ENCODE results near the gene POU6F2. TPM values are rescaled to one million over a fixed set of nuclear protein-coding genes. Genes with fewer than 3 reads are reported as not detected.

Gene POU6F2
- total and polyA plus RNA-seq, 2 donors from 2014 or later: 0.47 TPM; not detected in 1

GRCh38 chr7:39416866-39417265 is 439.2 kb downstream of the POU6F2 start:
- no peaks in the 10 kb centered on the region for H3K27me3 ChIP-seq (ENCODE audit: control insufficient read depth, insufficient read depth, low read length)
- TF ChIP-seq CTCF (IDR thresholded peaks at IDR 0.05; ENCODE audit: borderline replicate concordance, extremely low read depth, insufficient read depth): no peak
- no peaks in the 10 kb centered on the region for H3K36me3 ChIP-seq (ENCODE audit: control insufficient read depth in 2 of 3, insufficient read depth in 3 of 3, low read length in 3 of 3)
- no peak overlapping the region for H3K27ac ChIP-seq (ENCODE audit: low read depth in 2 of 2, low read length in 2 of 2)
- H3K9me3 ChIP-seq (ENCODE audit: control insufficient read depth in 2 of 3, insufficient read depth in 1 of 3, low read length in 3 of 3): no peaks in the 10 kb centered on the region
- DNase-seq (no peak), FAIRE-seq (no peak)
- intact Hi-C loops (cut with DNase I): no loop called here
- no peaks in the 10 kb centered on the region for H3K4me1 ChIP-seq (ENCODE audit: control insufficient read depth in 2 of 3, insufficient read depth in 2 of 3, low read depth in 1 of 3, low read length in 3 of 3)
- no peak overlapping the region for H3K9ac ChIP-seq (ENCODE audit: low read length in 3 of 3)
- H3K4me3 ChIP-seq (ENCODE audit: low read length in 3 of 3): no peak overlapping the region

GRCh38 chr7:39417642-39418041 is 439.9 kb downstream of the POU6F2 start:
- Histone ChIP-seq H3K4me3 (ENCODE audit: low read length in 3 of 3) (no peak overlapping the region), H3K9me3 (ENCODE audit: control insufficient read depth in 2 of 3, insufficient read depth in 1 of 3, low read length in 3 of 3) (no peaks in the 10 kb centered on the region), H3K36me3 (ENCODE audit: control insufficient read depth in 2 of 3, insufficient read depth in 3 of 3, low read length in 3 of 3) (no peaks in the 10 kb centered on the region), H3K27me3 (ENCODE audit: control insufficient read depth, insufficient read depth, low read length) (no peaks in the 10 kb centered on the region), H3K9ac (ENCODE audit: low read length in 3 of 3) (no peak overlapping the region), H3K4me1 (ENCODE audit: control insufficient read depth in 2 of 3, insufficient read depth in 2 of 3, low read depth in 1 of 3, low read length in 3 of 3) (no peaks in the 10 kb centered on the region), H3K27ac (ENCODE audit: low read depth in 2 of 2, low read length in 2 of 2) (no peak overlapping the region)
- FAIRE-seq: no peak
- intact Hi-C loops (cut with DNase I): no loop called here
- no peak for DNase-seq
- TF ChIP-seq CTCF (IDR thresholded peaks at IDR 0.05; ENCODE audit: borderline replicate concordance, extremely low read depth, insufficient read depth): no peak

GRCh38 chr7:39421251-39421650 is 443.5 kb downstream of the POU6F2 start:
- H3K4me1 ChIP-seq (ENCODE audit: control insufficient read depth in 2 of 3, insufficient read depth in 2 of 3, low read depth in 1 of 3, low read length in 3 of 3): no peaks in the 10 kb centered on the region
- H3K27me3 ChIP-seq (ENCODE audit: control insufficient read depth, insufficient read depth, low read length): no peaks in the 10 kb centered on the region
- no peak overlapping the region for H3K27ac ChIP-seq (ENCODE audit: low read depth in 2 of 2, low read length in 2 of 2)
- no peak overlapping the region for H3K4me3 ChIP-seq (ENCODE audit: low read length in 3 of 3)
- FAIRE-seq (no peak), DNase-seq (no peak)
- no peak for TF ChIP-seq CTCF (IDR thresholded peaks at IDR 0.05; ENCODE audit: borderline replicate concordance, extremely low read depth, insufficient read depth)
- H3K9me3 ChIP-seq (ENCODE audit: control insufficient read depth in 2 of 3, insufficient read depth in 1 of 3, low read length in 3 of 3): no peaks in the 10 kb centered on the region
- intact Hi-C loops (cut with DNase I): no loop called here
- no peaks in the 10 kb centered on the region for H3K36me3 ChIP-seq (ENCODE audit: control insufficient read depth in 2 of 3, insufficient read depth in 3 of 3, low read length in 3 of 3)
- H3K9ac ChIP-seq (ENCODE audit: low read length in 3 of 3): no peak overlapping the region

- DNase-seq (no peak), FAIRE-seq (no peak)
- no peak overlapping the region for H3K4me3 ChIP-seq (ENCODE audit: low read length in 3 of 3)
- H3K27me3 ChIP-seq (ENCODE audit: control insufficient read depth, insufficient read depth, low read length): no peaks in the 10 kb centered on the region
- no peaks in the 10 kb centered on the region for H3K9me3 ChIP-seq (ENCODE audit: control insufficient read depth in 2 of 3, insufficient read depth in 1 of 3, low read length in 3 of 3)
- H3K27ac ChIP-seq (ENCODE audit: low read depth in 2 of 2, low read length in 2 of 2): no peak overlapping the region
- no peaks in the 10 kb centered on the region for H3K4me1 ChIP-seq (ENCODE audit: control insufficient read depth in 2 of 3, insufficient read depth in 2 of 3, low read depth in 1 of 3, low read length in 3 of 3)
- intact Hi-C loops (cut with DNase I): no loop called here
- H3K9ac ChIP-seq (ENCODE audit: low read length in 3 of 3): no peak overlapping the region
- no peaks in the 10 kb centered on the region for H3K36me3 ChIP-seq (ENCODE audit: control insufficient read depth in 2 of 3, insufficient read depth in 3 of 3, low read length in 3 of 3)
- no peak for TF ChIP-seq CTCF (IDR thresholded peaks at IDR 0.05; ENCODE audit: borderline replicate concordance, extremely low read depth, insufficient read depth)
Measured at GRCh38 chr7:39421661-39422060, 444.0 kb downstream of the POU6F2 start.

All from kidney (tissue), 14 donors.